GM19023 (cell line): ENCODE measurements around the gene NDUFAF3.

Experiments
- ATAC-seq: cut with Tn5 transposase; IDR thresholded peaks from one replicate; pipeline ENCODE4 v1.9.1; 2021; ENCODE audit warnings: mild to moderate bottlenecking, moderate library complexity; ENCODE audit not compliant: unreplicated experiment

The NDUFAF3 gene

DNA sequence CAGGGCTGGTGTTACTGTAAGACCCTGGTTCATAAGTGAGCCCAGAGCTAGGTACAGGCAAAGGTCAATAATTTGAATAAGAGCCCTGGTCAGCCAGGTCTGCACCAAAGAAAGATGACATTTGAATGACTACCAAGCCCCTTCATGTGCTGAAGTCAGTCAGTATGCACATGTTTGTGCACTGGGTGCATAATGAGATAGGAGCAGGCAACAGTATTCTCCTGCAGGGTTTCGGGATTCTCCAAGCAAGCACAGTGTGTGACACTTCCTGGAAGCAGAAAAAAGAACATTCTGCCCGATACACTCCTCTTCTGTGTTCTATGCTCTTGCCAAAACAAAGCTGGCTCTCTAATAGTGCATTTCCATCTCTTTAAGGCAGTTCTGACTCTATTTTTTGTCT is 12.7 kb downstream of the NDUFAF3 start:
- ATAC-seq = no peak

- ATAC-seq = no peak
Measured at GRCh38 chr3:49035281-49035680, 13.4 kb downstream of the NDUFAF3 start.

DNA sequence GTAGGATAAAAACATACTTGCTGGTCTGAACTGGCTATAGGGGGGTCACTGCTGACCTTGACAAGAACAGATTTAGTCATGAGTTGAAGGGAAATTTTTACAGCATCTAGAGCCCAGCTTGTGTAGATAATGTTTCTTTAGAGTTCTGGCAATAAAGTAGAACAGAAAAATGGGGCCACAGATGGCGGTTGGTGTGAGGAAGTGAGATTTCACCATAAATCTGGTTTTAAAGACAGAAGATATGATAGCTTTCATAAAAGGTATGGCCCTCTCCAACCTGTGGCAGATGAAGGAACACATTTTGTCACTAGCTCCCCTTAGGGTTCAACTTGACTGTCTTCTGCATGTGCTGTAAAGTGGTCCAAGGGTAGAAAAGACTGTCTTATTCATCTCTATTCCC is 31.6 kb downstream of the NDUFAF3 start:
- no peak for ATAC-seq

DNA sequence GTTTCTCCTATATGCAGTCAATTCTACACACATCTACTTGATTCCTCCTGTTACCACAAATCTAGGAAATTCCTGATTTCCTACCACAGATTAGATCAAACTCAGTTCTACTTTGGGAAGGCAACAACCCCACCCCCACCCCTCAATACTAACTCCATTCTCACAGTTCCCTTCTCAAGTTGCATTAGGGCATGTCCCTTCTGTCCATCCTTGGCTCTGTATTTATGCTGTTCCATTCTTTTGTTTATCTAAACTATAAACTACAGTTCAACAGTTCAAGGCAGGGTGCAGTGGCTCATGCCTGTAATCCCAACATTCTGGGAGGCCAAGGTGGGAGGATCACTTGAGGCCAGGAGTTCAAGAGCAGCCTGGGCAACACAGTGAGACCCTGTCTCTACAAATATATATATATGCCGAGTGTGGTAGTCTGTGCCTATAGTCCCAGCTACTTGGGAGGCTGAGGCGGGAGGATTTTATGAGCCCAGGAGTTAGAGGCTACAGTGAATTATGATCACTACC is 32.5 kb downstream of the NDUFAF3 start:
- ATAC-seq = no peak

GRCh38 chr3:49057268-49057667 is 35.3 kb downstream of the NDUFAF3 start:
- ATAC-seq = no peak

GRCh38 chr3:49058011-49058410 is 36.1 kb downstream of the NDUFAF3 start:
- ATAC-seq = no peak
